HG02981 (cell line): ENCODE measurements around the gene BIVM.

ENCODE experiments used
- ATAC-seq: cut with Tn5 transposase; IDR thresholded peaks from one replicate; pipeline ENCODE4 v1.9.1; 2021; ENCODE audit warnings: mild to moderate bottlenecking, moderate library complexity; ENCODE audit not compliant: unreplicated experiment

The BIVM gene

GRCh38 chr13:102788683-102789082 lies 10.2 kb upstream of the BIVM start:
- no peak for ATAC-seq

- ATAC-seq = no peak
Measured at GRCh38 chr13:102792396-102792795, 6.5 kb upstream of the BIVM start.

- ATAC-seq = no peak
Measured at GRCh38 chr13:102793611-102794355, 5.1 kb upstream of the BIVM start.

- peak; percentile 5 for ATAC-seq
Measured at GRCh38 chr13:102799426-102800144, 666 bp downstream of the BIVM start.

- ATAC-seq = peak; percentile 77
Measured at GRCh38 chr13:102800145-102801041, 1.5 kb downstream of the BIVM start.

GRCh38 chr13:102805680-102806079 lies 6.8 kb downstream of the BIVM start:
- ATAC-seq = no peak

GRCh38 chr13:102807699-102808098 lies 8.8 kb downstream of the BIVM start:
- ATAC-seq = no peak

- no peak for ATAC-seq
Measured at GRCh38 chr13:102812611-102813287, 13.8 kb downstream of the BIVM start.

GRCh38 chr13:102814025-102814607 lies 15.2 kb downstream of the BIVM start:
- ATAC-seq = no peak

- no peak for ATAC-seq
Measured at GRCh38 chr13:102814793-102815192, 15.9 kb downstream of the BIVM start.

- ATAC-seq = no peak
Measured at GRCh38 chr13:102815788-102816187, 16.9 kb downstream of the BIVM start.

GRCh38 chr13:102816708-102817107 lies 17.8 kb downstream of the BIVM start:
- no peak for ATAC-seq

- ATAC-seq = no peak
Measured at GRCh38 chr13:102817241-102817640, 18.3 kb downstream of the BIVM start.

- ATAC-seq = no peak
Measured at GRCh38 chr13:102817907-102818306, 19.0 kb downstream of the BIVM start.

- no peak for ATAC-seq
Measured at GRCh38 chr13:102825400-102825799, 26.5 kb downstream of the BIVM start.

GRCh38 chr13:102825921-102826706 lies 27.2 kb downstream of the BIVM start:
- ATAC-seq = no peak

- ATAC-seq = no peak
Measured at GRCh38 chr13:102830646-102831045, 31.7 kb downstream of the BIVM start.

GRCh38 chr13:102836471-102836870 lies 37.6 kb downstream of the BIVM start:
- no peak for ATAC-seq

GRCh38 chr13:102838273-102838672 lies 39.4 kb downstream of the BIVM start:
- ATAC-seq = no peak

GRCh38 chr13:102838982-102839381 lies 40.1 kb downstream of the BIVM start:
- ATAC-seq = no peak
